Neural progenitor cell (in vitro differentiated cells): Measurements from ENCODE around the gene SLBP.

Source experiments
- EZH2phosphoT487 ChIP-seq: fragments of 200-600 bp; sonication (generic); IDR thresholded peaks from 2 replicates; pipeline ENCODE4 v1.6.1; 2017; ENCODE audit warnings: antibody characterized with exemption
- TF ChIP-seq, protein P1 (sequence below): fragments of 200-600 bp; sonication (generic); IDR thresholded peaks from 2 replicates; pipeline ENCODE4 v1.5.1; 2017; ENCODE audit warnings: antibody characterized with exemption, mild to moderate bottlenecking

DNA sequence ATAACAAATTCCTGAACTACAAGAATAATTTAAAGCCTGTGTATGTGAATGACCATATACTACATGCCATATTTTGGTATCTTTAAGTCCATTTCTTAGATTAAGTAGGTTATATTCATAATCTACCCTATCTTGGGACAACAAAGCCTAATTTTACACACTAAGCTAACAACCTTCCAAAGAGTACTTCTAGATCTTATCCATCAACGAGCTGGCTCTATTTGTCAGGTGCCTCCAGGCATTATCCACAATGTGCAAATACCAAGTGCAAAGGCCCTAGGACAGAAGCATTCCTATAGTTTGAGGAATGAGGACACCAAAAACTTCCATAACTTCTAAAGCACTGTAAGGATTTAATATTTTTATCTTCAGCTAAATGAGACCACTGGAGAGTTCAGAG, 3.5 kb downstream of the SLBP start:
- TF ChIP-seq EZH2phosphoT487, result no peak
- TF ChIP-seq, protein P1, sequence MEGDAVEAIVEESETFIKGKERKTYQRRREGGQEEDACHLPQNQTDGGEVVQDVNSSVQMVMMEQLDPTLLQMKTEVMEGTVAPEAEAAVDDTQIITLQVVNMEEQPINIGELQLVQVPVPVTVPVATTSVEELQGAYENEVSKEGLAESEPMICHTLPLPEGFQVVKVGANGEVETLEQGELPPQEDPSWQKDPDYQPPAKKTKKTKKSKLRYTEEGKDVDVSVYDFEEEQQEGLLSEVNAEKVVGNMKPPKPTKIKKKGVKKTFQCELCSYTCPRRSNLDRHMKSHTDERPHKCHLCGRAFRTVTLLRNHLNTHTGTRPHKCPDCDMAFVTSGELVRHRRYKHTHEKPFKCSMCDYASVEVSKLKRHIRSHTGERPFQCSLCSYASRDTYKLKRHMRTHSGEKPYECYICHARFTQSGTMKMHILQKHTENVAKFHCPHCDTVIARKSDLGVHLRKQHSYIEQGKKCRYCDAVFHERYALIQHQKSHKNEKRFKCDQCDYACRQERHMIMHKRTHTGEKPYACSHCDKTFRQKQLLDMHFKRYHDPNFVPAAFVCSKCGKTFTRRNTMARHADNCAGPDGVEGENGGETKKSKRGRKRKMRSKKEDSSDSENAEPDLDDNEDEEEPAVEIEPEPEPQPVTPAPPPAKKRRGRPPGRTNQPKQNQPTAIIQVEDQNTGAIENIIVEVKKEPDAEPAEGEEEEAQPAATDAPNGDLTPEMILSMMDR, result no peak
